ENCODE measurements around the gene MAP3K5.

MAP3K5 gene

DNA sequence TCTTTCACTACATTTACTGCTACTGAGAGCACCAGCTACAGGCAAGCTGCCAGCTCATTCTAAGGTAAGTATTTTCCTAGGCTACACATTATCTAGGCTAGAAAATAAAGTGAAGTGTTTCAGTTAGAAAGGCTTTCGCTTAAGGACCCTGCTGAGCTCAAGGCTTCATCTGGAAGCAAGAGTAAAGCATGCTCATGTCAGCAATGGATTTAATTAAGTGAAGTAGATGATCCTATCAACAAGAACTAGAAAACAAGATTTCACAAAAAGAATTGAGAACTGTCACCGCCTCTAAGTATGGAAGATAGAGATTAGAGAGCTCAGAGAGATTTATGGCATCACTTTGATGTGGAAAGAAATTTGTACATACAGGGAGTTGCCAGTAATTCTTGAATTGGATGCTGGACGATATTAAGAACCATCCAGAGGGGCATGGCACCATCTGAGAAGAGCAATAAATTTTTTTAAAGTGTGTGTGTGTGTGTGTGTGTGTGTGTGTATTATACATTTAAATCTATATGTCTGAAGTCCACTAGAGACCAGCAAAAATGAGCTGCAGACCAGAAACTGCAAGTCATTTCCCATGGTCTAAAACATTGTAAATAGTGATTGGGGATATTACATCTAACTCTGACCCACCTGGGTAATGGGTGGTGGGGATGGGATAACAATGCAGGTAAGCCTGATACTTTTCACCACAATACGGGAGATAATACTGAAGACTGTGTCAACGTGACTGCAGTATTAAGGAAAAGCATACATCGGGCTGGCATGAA is 136.8 kb downstream of the MAP3K5 start:
- in situ Hi-C loops (cut with MboI; ENCODE audit: low sequenced_read_pairs): no loop called here

DNA sequence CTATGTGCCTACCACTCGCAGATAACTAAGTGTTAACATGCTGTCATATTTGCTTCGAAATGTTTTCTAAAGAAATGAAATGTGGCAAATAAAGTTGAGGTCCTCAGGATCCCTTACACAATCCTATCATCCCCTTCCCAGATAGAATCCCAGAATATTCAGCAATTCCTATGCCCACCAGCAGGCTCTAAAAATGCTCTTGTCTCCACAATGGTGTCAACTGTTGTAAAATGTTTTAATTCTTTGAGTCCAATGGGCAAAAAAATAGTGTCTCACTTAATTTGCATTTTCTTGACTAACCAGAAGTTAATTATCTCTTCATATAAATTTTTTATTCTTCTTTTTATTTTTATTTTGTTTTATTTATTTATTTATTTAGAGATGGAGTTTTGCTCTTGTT is 138.2 kb downstream of the MAP3K5 start:
- in situ Hi-C loops (cut with MboI; ENCODE audit: low sequenced_read_pairs): no loop called here

DNA sequence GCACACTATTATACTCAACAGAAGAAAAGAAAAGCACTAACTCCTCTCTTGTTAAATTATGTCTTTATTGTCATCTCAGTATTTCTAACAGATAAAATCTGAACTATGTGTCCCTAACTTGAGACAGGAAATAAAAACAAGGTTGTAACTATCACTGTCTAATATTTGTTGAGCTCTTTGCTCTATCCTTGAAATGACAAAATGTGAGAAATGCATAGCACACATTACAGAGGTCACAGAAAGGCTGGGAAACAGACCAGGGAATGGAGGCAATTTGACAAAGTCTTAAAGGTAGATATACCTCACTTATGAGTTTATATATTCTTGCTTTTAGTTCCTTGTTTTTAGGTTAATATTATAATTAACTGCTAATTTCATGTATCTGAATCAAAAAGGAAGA is 139.6 kb downstream of the MAP3K5 start:
- in situ Hi-C loops (cut with MboI; ENCODE audit: low sequenced_read_pairs): no loop called here

DNA sequence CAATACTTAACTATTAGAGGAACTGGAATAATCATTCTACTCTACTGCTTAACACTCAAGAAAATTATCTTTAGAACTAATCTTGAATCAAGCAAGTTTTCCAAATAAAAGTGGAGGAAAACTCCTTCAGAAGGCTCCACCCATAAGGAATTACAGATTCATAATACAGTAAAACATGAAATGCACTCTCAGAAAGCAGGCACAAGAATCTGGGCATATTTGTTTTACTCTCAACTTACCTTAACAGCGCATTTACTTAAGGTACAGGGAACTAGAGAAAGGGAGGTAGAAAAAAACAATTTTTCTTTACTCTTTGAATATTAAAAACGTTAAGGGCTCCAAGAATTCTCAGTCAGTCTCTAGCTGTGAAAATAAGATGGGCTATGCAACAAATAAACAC is 140.3 kb downstream of the MAP3K5 start:
- in situ Hi-C loops (cut with MboI; ENCODE audit: low sequenced_read_pairs): no loop called here

DNA sequence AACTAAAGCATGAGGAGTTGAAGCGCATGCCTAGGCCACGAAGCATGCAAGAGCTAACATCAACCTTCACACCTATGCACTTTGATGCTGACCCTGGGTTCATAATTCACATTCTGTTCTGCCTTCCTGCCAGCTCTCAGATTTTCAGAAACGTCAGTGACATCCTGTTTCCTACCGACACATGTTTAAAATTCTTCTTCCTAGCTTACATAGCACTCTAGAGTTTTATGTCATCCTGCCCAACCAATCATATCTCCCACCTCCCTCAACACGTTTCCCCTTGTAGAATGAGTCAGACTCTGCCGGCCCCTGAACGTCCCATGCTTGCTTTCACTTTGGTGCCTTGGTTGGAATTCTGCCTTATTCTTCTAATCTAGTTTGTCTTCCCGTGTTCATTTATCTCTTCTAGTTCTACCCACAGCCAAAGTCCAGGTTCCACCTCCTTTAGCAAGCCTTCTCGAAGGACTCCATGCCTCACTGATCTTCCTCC is 144.9 kb downstream of the MAP3K5 start:
- in situ Hi-C loops (cut with MboI; ENCODE audit: low sequenced_read_pairs): loop anchor here (5.0 kb wide), 1 partner anchor 145 kb away; the partner anchor contains the start of gene MAP3K5

DNA sequence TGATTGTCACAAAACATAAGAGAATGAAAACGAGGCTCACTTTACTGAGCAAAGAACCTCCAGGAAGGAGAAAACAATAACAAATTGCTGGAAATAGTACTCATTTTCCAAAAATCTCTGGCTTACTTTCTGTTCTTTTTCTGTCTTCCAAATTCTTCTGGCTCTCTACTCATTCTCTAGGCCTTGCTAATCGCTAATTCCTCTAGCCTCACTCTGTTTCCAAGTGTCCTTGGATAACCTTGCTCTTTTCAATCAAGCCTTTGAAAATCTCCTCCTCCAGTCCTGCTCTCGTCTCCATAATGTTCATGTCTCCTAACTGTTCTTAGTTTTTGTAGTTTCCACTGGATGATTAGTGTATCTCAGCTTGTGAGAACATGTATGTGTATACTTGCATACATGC is 145.9 kb downstream of the MAP3K5 start:
- in situ Hi-C loops (cut with MboI; ENCODE audit: low sequenced_read_pairs): loop anchor here (5.0 kb wide), 1 partner anchor 146 kb away; the partner anchor contains the start of gene MAP3K5

DNA sequence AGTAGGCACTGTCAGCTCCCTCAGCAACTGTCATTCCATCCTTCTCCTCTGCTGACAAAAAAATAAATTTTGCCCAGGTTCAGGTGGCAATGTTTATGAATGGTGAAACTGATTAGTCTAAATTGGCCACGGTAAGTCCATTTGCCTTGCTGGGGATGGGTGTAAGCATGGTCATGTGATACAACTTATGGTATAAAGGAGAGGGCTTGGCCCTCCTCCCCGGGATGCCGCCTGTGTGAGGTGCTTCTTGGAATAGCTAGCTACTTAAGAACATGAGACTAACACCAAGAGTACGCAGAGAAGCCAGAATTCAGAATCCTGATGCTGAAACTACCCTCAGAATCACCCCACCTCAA is 147.7 kb downstream of the MAP3K5 start:
- in situ Hi-C loops (cut with MboI; ENCODE audit: low sequenced_read_pairs): no loop called here

DNA sequence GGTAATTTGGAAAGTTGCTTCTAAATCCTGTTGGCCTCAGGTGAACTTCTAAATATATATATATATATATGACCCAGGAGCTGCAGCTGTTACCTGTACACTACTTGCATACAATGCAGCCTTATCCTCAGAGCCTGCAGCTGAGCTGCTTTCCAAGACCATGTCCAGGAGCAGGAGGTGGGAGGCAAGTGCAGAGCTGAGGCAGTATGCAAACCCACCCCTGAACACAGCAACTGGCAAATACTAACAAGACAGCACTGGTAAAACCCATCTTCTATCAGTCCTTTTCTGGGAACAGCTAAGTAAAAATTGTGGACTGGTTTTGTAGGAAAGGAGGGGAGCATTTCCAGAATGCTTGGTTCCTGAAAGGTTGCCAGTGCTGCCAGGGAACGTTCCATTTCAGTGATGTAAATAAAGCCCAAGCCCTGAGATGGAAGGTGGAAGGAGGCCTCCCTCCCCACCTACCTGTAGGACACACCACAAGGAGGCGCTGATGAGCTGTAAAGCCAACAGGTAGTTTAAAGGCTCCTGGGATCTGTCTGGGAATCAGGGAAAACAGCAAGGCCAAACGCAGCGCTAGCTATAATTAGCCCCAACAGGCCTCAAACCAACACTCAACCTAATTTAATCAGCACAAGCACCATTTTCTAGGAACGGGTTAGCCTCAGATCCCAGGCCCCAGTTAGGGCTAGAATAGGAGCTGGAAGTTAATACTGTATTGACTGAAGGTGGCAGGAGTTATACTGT is 148.3 kb downstream of the MAP3K5 start:
- in situ Hi-C loops (cut with MboI; ENCODE audit: low sequenced_read_pairs): no loop called here

DNA sequence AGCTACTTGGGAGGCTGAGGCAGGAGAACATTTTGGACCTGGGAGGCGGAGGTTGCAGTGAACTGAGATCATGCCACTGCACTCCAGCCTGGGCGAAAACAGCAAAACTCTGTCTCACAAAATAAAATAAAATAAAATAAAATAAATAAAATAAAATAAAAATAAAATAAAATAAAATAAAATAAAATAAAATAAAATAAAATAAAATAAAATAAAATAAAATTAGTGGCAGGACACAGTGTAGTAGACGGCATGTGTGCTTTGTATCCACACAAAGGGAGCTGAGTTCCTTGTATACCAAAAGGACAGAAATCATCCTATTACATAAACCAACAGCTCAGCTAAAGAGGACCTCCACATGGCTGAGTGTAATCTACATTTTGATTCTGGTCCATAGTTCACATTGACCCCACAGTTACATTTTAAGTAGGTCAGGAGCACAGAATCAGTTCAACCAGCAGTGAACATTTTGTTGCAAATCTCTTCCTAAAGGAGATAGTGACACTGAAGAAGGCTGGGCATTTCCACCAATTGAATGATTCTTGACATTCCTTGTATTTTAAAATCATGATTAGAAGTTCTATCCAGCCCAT is 150.3 kb downstream of the MAP3K5 start:
- in situ Hi-C loops (cut with MboI; ENCODE audit: low sequenced_read_pairs): no loop called here

DNA sequence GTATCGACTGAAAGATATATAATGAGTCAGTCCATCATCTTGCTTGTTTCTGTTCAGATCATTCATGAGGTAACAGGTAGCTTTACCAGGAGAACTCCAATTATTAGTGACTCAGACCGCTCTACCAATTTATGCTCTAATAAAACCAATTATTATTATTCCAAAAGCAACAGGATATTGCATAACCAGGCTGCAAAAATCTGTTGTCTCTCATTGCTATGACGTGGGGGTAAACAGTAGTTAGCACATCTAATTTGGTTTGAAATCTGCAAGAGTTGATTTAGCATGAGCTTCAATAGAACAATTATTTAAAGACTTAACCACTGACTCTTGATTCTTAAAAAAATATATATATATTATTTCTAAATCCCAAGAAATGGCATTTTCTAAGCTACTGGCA is 151.1 kb downstream of the MAP3K5 start:
- in situ Hi-C loops (cut with MboI; ENCODE audit: low sequenced_read_pairs): no loop called here

DNA sequence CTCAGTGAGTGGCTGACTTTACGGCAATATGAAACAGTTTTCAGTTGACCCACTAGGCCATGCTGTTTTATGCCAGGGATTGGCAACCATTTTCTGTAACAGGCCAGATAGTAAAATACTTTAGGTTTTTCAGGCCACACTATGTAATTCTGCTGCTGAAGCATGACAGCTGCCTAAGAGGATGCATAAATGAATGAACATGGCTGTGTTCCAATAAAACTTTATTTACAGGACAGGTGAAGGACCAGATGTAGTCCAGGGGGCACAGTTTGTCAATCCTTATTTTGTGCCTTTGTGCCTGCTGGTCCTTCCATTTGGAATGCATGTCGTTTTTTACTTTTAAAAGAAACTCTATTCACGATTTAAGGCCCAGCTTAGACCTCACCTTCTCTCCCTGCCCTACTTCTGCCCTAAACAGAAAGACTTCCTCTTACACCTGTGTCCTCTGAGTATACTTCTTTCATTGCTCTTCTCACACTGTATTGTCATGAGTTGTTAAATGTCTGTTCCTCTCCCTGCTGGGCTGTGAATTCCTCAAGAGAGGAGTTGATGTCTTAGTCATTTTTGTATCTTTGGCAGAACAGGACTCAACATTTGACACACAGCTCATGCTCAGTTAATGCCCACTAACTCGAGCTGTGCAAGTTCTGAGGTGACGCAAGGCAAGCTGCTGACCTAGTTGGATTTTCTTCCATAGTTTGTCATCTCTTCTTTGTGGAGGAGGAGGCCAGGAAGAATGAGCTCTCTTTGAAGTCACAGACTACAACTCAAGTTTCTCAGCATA is 152.0 kb downstream of the MAP3K5 start:
- in situ Hi-C loops (cut with MboI; ENCODE audit: low sequenced_read_pairs): no loop called here

DNA sequence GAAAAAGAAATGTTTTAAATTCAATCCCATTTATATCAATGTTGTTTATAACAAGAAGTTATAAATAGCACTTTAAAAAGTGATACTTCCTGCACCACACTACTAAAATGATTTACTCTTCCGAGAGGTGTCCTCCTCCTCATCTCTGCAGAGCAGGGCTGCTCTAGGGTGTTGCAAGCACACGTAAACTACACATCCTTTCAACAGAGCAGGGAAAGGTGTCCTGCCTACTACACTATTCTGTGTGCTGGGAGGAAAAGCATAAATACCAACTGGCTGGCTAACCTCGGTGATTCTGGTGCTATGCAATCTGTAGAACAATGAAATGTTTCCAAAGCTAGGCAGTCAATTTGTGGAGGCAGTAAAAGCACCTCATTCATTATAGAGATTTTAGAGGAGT is 152.6 kb downstream of the MAP3K5 start:
- in situ Hi-C loops (cut with MboI; ENCODE audit: low sequenced_read_pairs): no loop called here

DNA sequence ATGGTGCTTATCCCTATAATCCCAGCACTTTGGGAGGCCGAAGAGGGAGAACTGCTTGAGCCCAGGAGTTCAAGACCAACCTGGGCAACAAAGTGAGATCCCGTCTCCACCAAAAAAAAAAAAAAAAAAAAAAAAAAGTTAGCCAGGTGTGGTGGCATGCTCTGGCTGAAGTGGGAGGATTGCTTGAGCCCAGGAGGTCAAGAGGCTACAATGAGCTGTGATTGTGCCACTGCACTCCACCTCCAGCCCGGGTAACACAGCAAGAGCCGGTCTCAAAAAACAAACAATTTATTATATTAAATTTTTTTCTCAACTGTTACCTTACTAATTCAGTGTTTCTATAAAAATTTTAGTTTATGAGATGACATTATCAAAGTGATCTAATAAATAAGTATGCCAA is 156.7 kb downstream of the MAP3K5 start:
- in situ Hi-C loops (cut with MboI; ENCODE audit: low sequenced_read_pairs): no loop called here

DNA sequence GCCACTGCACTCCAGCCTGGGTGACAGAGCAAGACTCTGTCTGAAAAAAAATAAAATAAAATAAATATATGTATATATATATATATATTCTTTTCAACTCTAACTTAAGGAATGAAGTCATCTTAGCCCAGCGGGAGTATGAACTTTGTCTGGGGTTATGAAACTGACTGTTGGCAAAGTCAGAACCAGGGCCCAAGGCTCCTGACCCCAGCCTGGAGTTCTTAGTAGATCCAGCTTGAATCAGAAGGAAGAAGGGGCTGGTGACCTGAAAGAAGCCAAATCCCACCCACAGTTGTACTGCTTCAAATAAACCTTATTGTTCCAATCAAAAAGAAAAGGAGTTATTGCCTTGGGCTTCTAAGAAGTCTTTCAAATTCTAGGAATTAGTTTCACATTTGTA is 158.9 kb downstream of the MAP3K5 start:
- in situ Hi-C loops (cut with MboI; ENCODE audit: low sequenced_read_pairs): no loop called here

DNA sequence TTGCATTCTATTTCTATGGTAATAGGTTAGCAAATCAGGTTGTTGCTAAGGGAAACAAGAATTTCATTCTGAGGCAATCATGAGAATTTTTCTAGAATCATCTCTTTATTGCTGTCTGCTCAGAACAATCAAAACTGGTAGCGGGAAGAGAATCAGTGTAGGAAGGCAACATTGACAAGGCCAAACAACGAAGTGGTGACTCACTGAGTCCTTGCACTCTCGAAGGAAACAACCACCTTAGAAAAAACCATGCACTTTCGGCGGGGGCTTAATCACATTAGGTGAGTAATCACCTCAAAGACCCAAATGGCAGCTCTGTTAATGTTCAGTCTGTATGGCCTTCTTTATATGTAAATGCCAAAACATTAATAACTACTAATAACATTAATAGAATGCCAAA is 163.3 kb downstream of the MAP3K5 start:
- in situ Hi-C loops (cut with MboI; ENCODE audit: low sequenced_read_pairs): no loop called here

DNA sequence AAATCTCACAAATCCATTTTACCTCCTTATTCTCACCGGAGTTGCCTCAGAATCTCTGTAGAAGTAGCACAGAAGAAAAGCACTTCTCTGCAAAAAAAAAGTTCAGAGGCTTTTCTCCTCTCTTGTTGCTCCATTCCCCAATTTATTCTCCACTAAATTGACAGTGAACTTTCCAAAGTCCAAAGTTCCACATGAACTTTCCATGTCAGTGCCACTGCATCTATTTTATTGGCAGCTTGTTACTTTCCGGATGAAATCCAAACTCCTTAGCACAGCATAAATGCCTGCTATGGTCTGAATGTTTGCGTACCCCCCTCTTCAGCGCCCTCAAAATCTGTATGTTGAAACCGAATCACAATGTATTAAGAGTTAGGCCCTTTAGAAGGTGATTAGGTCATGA is 165.1 kb downstream of the MAP3K5 start:
- in situ Hi-C loops (cut with MboI; ENCODE audit: low sequenced_read_pairs): no loop called here

DNA sequence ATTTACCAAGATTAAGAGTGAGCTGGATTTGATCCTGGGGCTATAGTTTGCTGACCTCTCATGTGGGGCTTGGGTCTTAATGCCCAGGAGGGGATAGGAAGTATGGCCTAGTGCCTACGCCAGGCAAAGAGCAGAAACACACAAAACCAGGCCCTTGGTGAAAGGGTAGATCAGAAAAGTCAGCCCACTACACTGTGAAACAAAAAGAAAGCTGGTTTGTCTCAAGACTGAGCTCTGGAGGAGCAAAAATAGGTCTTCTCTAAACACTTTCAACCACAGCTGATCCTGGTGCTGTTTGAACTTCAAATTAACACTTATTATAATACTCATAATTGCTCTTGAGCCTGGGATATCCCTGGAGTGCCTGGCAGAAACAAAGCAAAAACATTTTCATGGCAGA is 167.0 kb downstream of the MAP3K5 start:
- in situ Hi-C loops (cut with MboI; ENCODE audit: low sequenced_read_pairs): no loop called here

DNA sequence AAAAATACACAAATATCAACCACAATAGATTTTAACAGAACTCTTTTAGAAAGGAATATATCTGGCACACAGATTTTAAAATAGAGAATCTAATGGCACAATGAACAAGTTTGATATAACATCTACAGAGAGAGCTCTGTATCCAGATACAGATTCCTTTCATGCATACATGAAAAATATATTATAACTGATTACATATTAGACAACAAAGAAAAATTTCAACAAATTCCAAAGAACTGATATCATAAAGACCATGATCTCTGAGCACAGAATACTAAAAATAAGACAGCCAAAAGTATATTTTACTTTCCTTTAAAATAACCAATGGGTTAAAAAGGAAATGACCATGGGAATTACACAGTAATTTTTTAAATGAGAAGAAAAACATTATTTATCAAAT is 167.9 kb downstream of the MAP3K5 start:
- in situ Hi-C loops (cut with MboI; ENCODE audit: low sequenced_read_pairs): no loop called here

DNA sequence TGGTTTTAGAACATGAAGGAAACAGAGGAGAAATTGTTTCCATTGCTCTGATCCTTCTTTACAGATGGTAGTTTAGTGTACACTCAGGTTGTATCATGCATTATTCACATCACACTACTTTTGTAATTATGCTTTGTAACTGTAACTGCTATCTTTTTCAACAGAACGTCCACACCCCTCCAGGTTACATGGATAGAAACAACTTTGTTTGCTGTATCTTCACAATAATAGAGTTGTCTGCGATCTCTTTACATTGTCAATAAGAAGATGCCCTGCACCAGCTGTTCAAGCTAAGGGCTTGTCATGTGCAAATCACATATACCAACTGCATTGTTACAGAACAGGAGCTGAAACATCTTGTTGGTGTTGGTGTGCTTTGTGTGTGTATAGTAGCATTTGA is 174.2 kb downstream of the MAP3K5 start:
- in situ Hi-C loops (cut with MboI; ENCODE audit: low sequenced_read_pairs): no loop called here

DNA sequence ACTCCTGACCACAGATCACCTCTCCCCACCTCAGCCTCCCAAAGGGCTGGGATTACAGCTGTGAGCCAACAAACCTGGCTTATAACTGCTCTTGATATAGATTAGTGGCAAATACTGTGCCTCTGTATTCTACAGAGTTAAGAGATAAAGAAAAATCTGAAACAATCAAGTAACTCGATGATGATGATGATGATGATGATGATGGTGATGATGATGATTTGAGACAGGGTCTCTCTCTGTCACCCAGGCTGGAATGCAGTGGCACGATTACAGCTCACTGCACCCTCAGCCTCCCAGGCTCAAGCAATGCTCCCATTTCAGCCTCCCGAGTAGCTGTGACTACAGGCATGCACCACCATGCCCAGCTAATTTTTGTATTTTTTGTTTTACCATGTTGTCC is 175.8 kb downstream of the MAP3K5 start:
- in situ Hi-C loops (cut with MboI; ENCODE audit: low sequenced_read_pairs): no loop called here

DNA sequence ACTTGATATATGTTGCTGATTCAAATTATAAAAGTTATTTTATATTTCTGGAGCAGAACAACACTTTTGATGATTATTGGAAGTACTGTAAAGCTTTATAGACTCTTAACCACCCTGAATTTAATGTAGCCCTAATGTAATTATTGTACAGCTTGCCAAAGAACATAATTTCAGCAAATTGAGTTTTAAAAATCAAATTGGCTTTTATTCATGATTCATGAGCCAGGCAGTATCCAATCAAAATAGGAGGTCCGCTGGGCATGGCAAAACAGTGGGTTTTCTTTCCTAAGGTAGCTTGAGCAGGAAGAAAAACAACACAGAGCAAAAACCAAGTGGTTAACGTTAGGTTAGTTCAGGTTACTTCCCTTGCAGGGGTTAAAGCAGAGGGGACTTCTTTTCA is 177.3 kb downstream of the MAP3K5 start:
- in situ Hi-C loops (cut with MboI; ENCODE audit: low sequenced_read_pairs): no loop called here
